ENCODE measurements around the gene SLC2A1.

Gene SLC2A1

DNA sequence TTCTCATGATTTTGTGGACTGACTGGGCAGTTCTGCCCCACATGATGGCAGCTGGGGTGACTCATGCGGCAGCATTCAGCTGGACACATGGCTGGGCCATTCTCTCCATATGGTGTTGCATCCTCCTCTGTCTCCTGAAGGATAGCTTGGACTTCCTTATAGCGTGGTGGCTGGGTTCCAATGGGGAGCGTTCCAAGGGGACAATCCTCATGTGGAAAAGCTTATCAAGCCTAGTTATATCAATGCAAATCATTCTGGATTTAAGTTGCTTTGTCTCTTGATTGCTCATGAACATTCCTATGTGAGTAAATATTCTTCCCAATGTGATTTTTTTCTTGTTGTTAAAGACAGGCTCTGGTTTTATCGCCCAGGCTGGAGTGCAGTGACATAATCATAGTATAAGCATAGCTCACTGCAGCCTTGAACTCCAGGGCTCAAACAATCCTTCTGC is 13.2 kb upstream of the SLC2A1 start:
- Mint-ChIP-seq H3K9me3 (no peaks in the 10 kb centered on the region), H3K27ac (no peak overlapping the region), H3K4me1 (peaks cover 5% of the 10 kb centered on the region), H3K4me3 (no peak overlapping the region), H3K36me3 (peaks cover 14% of the 10 kb centered on the region)
- DNase-seq (ENCODE audit: low spot score in 2 of 2) (no peak), ATAC-seq (no peak)

DNA sequence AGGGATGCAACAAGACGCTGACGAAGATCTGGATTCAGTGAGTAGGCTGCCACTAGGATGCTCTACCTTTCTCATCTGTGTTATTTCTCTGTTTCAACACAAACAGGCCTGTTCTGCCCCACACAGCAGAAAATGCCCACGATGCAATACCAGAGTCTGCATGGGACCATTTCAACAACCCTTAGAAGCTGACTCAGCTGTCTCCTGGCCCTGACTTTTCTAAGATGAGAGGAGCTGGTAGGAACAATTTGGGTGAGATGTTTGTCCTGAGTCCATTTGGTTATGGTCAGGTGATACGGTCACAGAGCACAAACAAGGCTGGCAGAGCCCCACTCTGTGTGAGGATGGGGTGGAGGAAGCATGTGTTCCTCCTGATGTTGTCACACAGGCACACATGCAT is 11.5 kb upstream of the SLC2A1 start:
- H3K27ac Mint-ChIP-seq: no peak overlapping the region
- no peak overlapping the region for H3K4me3 Mint-ChIP-seq
- H3K4me1 Mint-ChIP-seq: peaks cover 7% of the 10 kb centered on the region
- no peaks in the 10 kb centered on the region for H3K9me3 Mint-ChIP-seq
- peaks cover 4% of the 10 kb centered on the region for H3K36me3 Mint-ChIP-seq
- DNase-seq (ENCODE audit: low spot score in 2 of 2) (no peak), ATAC-seq (no peak)

DNA sequence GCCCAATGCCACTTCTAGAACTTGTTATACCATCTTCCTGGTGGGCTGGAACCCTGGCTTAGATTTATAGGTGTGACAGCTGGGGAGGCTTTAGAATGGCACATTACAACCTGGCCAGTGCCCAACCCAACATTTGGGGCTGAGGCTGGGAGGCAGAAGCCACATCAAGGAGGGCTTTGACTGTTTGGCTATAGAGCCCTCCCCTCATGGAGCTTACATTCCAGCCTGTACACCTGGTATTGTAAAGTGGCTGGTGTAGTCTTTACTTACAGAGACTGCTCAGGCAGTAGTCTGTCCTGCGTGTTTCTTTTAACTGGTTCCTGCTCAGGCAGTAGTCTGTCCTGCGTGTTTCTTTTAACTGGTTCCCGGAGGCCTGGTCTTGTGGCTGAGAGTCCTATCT is 10.0 kb upstream of the SLC2A1 start:
- no peak overlapping the region for H3K27ac Mint-ChIP-seq
- H3K36me3 Mint-ChIP-seq: no peaks in the 10 kb centered on the region
- no peak for DNase-seq (ENCODE audit: low spot score in 2 of 2)
- H3K4me1 Mint-ChIP-seq: peaks cover 9% of the 10 kb centered on the region
- no peak for ATAC-seq
- no peak overlapping the region for H3K4me3 Mint-ChIP-seq
- no peaks in the 10 kb centered on the region for H3K9me3 Mint-ChIP-seq

DNA sequence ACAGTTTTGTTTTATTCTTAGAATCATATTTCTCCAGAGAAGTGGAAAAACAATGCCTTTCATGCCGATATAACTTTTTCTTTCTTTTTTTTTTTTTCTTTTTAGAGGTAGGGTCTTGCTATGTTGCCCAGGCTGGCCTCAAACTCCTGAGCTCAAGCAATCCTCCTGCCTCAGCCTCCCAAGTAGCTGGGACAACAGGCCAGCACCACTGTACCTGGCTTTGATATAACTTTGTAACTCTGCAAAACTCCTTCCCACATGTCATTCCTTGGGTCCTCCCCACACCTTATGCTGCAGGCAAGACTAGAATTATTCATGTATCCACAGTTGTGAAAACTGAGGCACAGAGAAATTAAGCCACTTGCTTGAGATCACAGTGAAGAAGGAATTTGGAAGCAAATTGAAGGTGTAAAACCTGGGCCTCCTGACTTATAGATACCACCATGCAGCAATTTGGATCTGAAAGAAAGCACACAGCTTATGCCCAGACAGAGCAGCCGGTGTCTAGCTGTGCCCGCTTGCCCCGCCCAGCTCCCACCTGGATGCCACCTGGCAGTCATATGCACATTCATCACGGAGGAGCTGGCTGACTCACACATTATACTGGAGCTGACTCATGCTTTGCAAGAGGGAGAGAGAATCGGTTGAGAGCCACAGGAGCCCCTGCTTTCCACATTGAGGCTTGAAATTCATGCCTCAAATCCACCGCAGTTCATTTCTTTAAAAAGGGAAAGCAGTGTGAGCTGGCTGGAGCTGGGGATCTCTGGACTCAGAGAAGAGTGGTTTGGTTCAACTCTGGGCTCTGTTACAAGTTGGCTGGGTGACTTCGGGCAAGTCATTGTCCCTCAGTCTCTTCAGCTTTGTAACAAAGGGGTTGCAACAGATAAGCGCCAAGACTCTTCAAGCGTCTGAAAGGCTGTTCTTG is 8.3 kb upstream of the SLC2A1 start:
- no peak overlapping the region for H3K4me3 Mint-ChIP-seq
- ATAC-seq (peak; percentile 89), DNase-seq (ENCODE audit: low spot score in 2 of 2) (no peak)
- no peaks in the 10 kb centered on the region for H3K36me3 Mint-ChIP-seq
- H3K4me1 Mint-ChIP-seq: peaks cover 23% of the 10 kb centered on the region
- H3K27ac Mint-ChIP-seq: no peak overlapping the region
- H3K9me3 Mint-ChIP-seq: no peaks in the 10 kb centered on the region

DNA sequence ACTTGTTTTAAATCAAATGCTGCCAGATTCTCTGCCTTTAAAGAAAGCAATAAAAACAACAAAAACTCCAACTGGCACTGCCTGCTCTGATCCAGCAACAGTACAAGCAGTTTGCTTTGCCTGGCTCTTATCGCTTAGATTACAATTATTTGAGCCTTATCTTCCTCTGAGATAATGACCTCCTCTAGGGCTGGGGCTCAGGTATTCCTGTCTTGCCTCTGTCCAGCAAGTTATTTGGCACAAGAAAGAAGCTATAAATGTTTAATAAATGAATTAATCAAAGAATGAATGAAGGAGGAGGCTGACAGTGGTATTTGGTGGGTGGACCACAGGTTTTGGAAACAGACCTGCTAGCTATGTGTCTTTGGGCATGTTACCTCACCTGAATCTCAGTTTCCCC is 6.7 kb upstream of the SLC2A1 start:
- Mint-ChIP-seq H3K27ac (no peak overlapping the region), H3K36me3 (no peaks in the 10 kb centered on the region), H3K9me3 (no peaks in the 10 kb centered on the region), H3K4me3 (no peak overlapping the region), H3K4me1 (peaks cover 35% of the 10 kb centered on the region)
- ATAC-seq: no peak
- DNase-seq (ENCODE audit: low spot score in 2 of 2): no peak

DNA sequence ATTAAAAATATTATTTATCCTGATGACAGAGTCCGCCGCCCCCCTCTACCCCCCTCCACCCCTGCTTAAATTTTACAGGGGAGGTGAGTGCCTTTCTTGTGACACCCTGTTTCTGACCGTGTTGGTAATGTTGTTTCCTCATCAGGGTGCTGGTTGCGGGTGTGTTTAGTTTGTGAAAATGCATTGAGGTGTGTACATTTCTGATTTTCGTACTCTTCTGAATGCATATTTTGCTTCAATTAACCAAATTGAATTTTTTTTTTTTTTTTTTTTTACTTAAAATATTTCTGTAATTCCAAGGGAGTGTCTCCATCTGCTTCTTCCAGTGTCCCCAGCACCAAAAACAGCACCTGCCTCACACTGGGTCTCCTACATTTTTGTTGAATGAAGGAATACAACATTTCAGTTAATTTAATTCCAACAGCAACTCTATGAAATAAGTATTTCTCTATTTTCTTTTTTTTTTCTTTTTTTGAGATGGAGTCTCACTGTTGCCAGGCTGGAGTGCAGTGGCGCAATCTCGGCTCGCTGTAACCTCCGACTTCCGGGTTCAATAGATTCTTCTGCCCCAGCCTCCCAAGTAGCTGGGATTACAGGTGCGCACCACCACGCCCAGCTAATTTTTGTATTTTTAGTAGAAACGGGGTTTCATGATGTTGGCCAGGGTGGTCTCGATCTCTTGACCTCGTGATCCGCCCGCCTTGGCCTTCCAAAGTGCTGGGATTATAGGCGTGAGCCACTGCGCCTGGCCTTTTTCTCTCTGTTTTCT is 5.6 kb upstream of the SLC2A1 start:
- ATAC-seq (no peak), DNase-seq (ENCODE audit: low spot score in 2 of 2) (no peak)
- Mint-ChIP-seq H3K27ac (no peak overlapping the region), H3K36me3 (peaks cover under 1% of the 10 kb centered on the region), H3K9me3 (no peaks in the 10 kb centered on the region), H3K4me1 (peaks cover 41% of the 10 kb centered on the region), H3K4me3 (no peak overlapping the region)

DNA sequence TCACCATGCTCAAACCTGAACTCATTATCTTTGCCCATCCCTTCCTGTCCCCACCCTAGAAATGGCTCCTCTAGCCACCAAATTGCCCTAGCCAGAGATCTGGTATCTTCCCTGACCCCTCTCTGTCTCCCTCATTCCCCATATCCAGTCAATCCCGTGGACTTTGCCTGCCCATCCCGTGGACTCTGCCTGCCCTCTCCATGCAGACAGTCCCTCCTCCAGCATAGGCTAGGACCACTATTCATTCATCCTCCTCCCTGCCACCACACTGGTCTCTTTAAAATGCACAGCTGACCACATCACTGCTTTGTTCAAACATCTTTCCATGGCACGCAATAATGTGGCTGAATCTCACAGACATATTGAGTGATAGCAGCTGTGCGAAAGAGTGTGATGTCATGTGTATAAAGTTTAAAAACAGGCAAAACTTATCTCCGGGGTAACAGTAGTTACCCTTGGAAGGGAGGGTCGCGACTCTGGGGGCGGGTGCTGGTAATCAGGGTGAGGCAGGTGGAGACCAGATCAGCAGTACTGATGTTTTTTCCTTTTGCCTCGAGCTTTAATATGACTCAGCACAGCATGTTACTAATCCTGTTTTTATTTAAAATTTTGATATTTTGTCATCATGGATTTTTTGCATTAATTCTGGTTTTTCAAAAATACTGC is 4.8 kb upstream of the SLC2A1 start:
- Mint-ChIP-seq H3K36me3 (peaks cover 8% of the 10 kb centered on the region), H3K4me3 (peak overlapping the region; percentile 16), H3K4me1 (peaks cover 48% of the 10 kb centered on the region), H3K9me3 (no peaks in the 10 kb centered on the region), H3K27ac (no peak overlapping the region)
- DNase-seq (ENCODE audit: low spot score in 2 of 2) (no peak), ATAC-seq (no peak)

DNA sequence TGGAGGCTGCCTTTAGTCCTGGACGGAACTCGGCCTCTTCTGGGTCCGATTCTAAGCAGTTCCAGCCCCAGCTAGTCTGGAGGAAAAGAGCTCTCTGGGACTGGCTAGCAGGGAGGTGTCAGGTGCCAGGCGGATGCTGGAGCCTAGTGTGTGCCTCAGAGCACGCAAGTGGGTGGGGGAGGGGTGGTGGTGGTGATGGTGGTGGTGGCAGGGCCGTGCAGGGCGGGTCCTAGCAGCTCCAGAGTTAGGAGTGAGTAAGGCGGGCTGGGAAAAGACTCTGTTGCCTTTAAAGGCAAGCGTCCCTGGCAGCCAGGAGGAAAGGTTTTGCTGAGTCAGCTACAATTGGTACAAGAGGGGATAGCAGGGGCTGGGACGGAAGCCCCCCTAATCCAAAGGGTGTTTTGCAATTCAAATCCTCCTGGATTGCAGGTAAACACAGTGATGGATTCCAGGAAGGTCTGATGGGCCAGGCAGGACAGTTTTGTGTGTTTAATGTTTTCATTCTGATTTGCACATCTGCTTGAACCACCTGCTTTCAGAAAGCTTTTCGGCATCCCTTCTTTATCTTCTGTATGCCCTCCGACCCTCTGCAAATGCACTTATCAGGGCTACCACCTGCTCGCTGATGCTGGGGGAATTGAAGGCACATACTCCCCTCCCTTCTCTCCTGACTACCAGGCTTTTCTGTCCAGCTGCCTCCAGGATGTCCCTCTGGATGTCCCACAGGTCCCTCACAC is 4.1 kb upstream of the SLC2A1 start:
- DNase-seq (ENCODE audit: low spot score in 2 of 2): no peak
- Mint-ChIP-seq H3K27ac (no peak overlapping the region), H3K9me3 (no peaks in the 10 kb centered on the region), H3K36me3 (peaks cover 13% of the 10 kb centered on the region), H3K4me1 (peaks cover 48% of the 10 kb centered on the region), H3K4me3 (peak overlapping the region; percentile 16)
- no peak for ATAC-seq

DNA sequence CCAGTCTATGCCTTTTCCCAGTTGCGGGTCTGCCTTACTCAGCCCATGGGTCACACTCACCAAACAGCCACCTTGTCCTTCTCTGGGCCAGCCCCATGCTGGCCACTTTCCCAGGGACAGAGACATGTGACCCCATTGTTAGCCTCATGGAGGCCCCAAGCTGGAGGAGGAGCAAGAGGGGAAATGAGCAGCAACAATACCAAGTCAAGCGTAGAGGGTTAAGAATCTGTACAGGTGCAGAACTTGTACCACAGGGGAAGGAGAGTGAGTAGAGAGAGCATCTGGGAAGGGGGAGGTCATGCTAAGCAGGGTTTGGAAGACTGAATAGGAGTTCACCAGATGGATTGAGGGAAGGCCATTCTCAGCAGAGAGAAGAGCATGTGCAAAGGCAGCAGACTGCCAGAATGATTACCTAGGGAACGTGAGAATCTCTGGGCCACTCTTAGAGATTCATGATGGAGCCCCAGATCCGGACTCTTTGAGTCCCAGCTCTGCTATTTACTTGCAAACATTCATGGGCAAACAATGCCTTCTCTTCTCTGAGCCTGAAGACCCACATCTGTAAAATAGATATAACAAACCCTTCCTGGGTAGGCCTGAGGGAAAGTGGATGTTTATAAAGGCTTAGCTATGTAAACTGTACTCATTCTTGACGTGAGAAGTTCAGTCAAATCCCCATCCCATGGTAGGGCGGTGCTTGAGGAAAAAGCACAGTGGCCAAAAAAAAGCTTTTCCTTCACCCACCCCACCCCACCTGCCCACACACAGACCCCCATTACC is 2.8 kb upstream of the SLC2A1 start:
- no peak for ATAC-seq
- Mint-ChIP-seq H3K27ac (peak overlapping the region; percentile 2), H3K4me3 (peak overlapping the region; percentile 93), H3K9me3 (no peaks in the 10 kb centered on the region), H3K36me3 (peaks cover 26% of the 10 kb centered on the region), H3K4me1 (peaks cover 42% of the 10 kb centered on the region)
- DNase-seq (ENCODE audit: low spot score in 2 of 2): no peak

DNA sequence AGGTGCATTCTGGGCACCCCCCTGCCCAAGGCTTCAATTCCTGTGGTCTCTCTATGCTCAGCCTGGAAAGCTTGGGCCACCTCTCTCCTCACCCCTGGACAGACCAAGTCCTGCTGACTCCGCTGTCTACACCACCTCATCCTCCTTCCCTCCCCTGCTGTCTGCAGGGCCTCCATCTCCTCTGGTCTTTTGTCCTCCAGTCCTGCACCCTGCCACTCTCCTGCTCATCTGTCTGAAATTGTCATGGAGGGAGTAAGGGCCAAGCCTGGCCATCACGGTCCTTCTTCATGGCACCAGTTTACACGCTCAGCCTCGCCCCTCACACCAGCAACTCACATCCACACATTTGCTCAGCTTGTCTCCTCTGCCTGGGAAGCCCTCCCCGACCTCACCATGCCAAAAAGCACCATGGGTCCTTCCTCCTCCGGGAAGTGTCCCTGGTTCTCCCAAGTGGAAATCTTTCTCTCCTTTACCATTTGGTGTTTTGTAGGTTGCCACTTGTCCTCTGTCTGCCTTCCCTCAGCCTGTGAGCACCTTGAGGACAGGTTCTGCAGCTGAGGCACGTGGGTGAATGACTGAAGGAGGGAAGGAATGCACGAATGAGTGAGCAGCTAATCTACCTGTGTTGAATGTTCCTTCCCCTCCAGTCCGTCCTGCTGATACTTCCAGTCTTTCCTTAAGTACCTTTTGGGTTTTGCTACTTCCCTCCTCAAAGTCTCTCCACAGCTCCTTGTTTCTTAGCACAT is 2.1 kb upstream of the SLC2A1 start:
- DNase-seq (ENCODE audit: low spot score in 2 of 2): no peak
- Mint-ChIP-seq H3K36me3 (peaks cover 34% of the 10 kb centered on the region), H3K4me1 (peaks cover 45% of the 10 kb centered on the region), H3K9me3 (no peaks in the 10 kb centered on the region), H3K4me3 (peak overlapping the region; percentile 93), H3K27ac (peak overlapping the region; percentile 15)
- no peak for ATAC-seq

DNA sequence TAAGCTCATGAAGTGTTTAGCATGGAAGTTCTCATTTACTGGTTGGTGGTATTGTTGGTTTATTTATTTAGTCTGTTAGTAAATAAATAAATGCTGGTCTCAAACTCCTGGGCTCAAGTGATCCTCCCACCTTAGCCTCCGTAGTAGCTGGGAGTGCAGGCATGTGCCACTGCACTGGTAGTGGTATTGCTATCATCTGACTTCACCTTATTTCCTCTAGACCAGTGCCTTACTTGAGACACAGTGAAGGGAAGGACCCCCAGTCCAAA is 1.4 kb upstream of the SLC2A1 start:
- ATAC-seq: no peak
- peaks cover 41% of the 10 kb centered on the region for H3K36me3 Mint-ChIP-seq
- peak overlapping the region; percentile 15 for H3K27ac Mint-ChIP-seq
- peaks cover 52% of the 10 kb centered on the region for H3K4me1 Mint-ChIP-seq
- H3K4me3 Mint-ChIP-seq: peak overlapping the region; percentile 93
- H3K9me3 Mint-ChIP-seq: no peaks in the 10 kb centered on the region
- DNase-seq (ENCODE audit: low spot score in 2 of 2): no peak

DNA sequence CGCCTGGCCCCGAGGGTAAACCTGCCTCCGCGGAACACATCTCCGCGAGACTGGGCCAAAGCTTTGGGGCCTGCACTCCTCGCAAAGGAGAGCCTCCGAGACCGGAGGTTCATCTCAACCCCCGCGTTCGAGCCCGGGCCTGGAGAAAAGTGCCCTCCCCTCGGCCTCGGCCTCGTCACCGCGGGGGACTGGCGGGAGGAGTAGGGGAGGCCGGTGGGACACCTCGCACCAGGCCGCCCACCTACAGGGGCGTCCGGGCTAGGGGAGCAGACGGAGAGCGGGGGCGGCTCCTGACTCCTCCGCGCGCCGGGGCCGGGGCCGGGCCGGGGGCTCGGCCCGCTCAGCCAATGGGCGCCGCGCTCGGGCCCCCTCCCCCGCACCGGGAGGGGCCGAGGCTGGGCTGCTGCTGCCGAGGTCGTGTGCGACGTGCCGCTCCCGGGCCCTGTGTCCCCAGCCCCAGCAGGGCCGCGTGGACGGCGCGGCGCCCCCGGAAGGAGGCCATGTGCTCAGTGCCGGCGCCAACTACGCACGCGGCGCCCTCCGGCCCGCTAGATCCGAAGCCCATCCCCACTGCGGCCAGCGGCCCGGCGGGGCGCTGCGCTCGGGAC is 684 bp downstream of the SLC2A1 start:
- Mint-ChIP-seq H3K36me3 (peaks cover 62% of the 10 kb centered on the region), H3K27ac (peak overlapping the region; percentile 99), H3K4me3 (peak overlapping the region; percentile 93), H3K4me1 (peaks cover 64% of the 10 kb centered on the region), H3K9me3 (no peaks in the 10 kb centered on the region)
- ATAC-seq (peak; percentile 72), DNase-seq (ENCODE audit: low spot score in 2 of 2) (peak; percentile 74 to 87)

DNA sequence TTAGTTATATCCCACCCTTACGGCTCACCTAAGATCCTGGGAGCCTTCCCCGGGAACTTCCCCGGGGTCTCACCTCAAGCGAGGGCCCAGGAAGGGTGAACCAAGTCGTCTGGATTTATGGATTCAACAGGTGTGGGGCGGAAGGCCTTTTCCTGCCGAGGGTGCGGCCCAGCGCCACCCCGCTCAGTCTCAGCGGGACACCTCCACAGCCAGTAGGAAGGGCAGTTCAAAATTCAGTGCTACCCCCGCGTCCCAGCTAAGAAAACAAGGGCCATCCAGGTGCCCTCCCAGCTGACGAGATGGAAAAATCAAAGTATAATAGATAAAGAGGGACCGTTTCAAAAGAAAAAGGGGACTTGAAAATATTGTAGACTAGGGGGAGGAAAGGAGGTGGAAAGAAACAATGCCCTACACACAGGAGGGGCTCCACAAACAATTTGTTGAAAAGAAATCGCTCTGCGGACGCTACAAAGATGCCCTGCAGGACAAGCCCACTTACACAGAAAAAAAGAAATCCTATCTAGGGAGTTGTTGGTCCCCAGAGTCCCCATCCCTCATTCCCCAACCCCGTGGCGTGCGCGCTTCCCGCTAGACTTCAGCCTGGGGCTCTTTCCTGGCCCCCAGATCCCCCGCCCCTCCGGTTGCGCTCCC is 1.3 kb downstream of the SLC2A1 start:
- Mint-ChIP-seq H3K9me3 (no peaks in the 10 kb centered on the region), H3K4me1 (peaks cover 68% of the 10 kb centered on the region), H3K27ac (peak overlapping the region; percentile 98), H3K36me3 (peaks cover 68% of the 10 kb centered on the region), H3K4me3 (peak overlapping the region; percentile 93)
- ATAC-seq (no peak), DNase-seq (ENCODE audit: low spot score in 2 of 2) (peak in 1 of 2 donors; percentile 71)

All from stimulated activated effector memory CD8-positive, alpha-beta T cell treated with anti-CD3 and anti-CD28 coated beads, Interleukin-12 subunit alpha, Interleukin-12 subunit beta, amount 100 ng/mL, for 72 hours (primary cell).